Measurements from ENCODE around the gene IFNK. TPM values are rescaled to one million over a fixed set of nuclear protein-coding genes. Genes with fewer than 3 reads are reported as not detected.

The IFNK gene
- total and polyA plus RNA-seq, 4 donors: not detected

- Histone ChIP-seq H3K9me3 (ENCODE audit: control insufficient read depth, insufficient read depth, low read length) (no peaks in the 10 kb centered on the region), H3K4me1 (ENCODE audit: control insufficient read depth, insufficient read depth, low read length) (peaks cover 15% of the 10 kb centered on the region), H3K27ac (ENCODE audit: low read depth, low read length) (peak overlapping the region; percentile 82), H3K27me3 (ENCODE audit: control insufficient read depth, insufficient read depth, low read length) (no peaks in the 10 kb centered on the region), H3K36me3 (ENCODE audit: control insufficient read depth, insufficient read depth, low read length) (no peaks in the 10 kb centered on the region), H3K4me3 (ENCODE audit: low read depth, low read length) (peak overlapping the region; percentile 79)
- peak in 5 of 6 donors; percentile 35 to 86 (median 41) for DNase-seq (ENCODE audit: low read depth in 4 of 6, low spot score in 6 of 6)
- WGBS (ENCODE audit: insufficient coverage): under 1% methylated on average over 39 of the region's 44 CpGs
These were observed 4.2 kb downstream of the IFNK start for GRCh38 chr9:27528076-27528885.

GRCh38 chr9:27528886-27529315 is 4.8 kb downstream of the IFNK start:
- peak in 4 of 6 donors; percentile 11 to 67 (median 42) for DNase-seq (ENCODE audit: low read depth in 4 of 6, low spot score in 6 of 6)
- Histone ChIP-seq H3K4me1 (ENCODE audit: control insufficient read depth, insufficient read depth, low read length) (peaks cover 15% of the 10 kb centered on the region), H3K4me3 (ENCODE audit: low read depth, low read length) (peak overlapping the region; percentile 79), H3K27ac (ENCODE audit: low read depth, low read length) (peak overlapping the region; percentile 82), H3K9me3 (ENCODE audit: control insufficient read depth, insufficient read depth, low read length) (no peaks in the 10 kb centered on the region), H3K27me3 (ENCODE audit: control insufficient read depth, insufficient read depth, low read length) (no peaks in the 10 kb centered on the region), H3K36me3 (ENCODE audit: control insufficient read depth, insufficient read depth, low read length) (no peaks in the 10 kb centered on the region)
- under 1% methylated on average over 25 of the region's 25 CpGs for WGBS (ENCODE audit: insufficient coverage)

GRCh38 chr9:27529316-27530278 is 5.5 kb downstream of the IFNK start, which contains the start of gene MOB3B:
Gene MOB3B, minus strand, starts transcription at chr9:27529814. Its CDS starts 74,264 bp downstream, at chr9:27455550.
- no peaks in the 10 kb centered on the region for H3K36me3 ChIP-seq (ENCODE audit: control insufficient read depth, insufficient read depth, low read length)

GRCh38 chr9:27530915-27531755 is 7.0 kb downstream of the IFNK start:
- no CpG with 5 or more reads among the region's 4 CpGs for WGBS (ENCODE audit: insufficient coverage)
- Histone ChIP-seq H3K27ac (ENCODE audit: low read depth, low read length) (no peak overlapping the region), H3K4me3 (ENCODE audit: low read depth, low read length) (no peak overlapping the region), H3K27me3 (ENCODE audit: control insufficient read depth, insufficient read depth, low read length) (no peaks in the 10 kb centered on the region), H3K9me3 (ENCODE audit: control insufficient read depth, insufficient read depth, low read length) (no peaks in the 10 kb centered on the region), H3K4me1 (ENCODE audit: control insufficient read depth, insufficient read depth, low read length) (peaks cover 19% of the 10 kb centered on the region), H3K36me3 (ENCODE audit: control insufficient read depth, insufficient read depth, low read length) (peaks cover 2% of the 10 kb centered on the region)
- DNase-seq (ENCODE audit: low read depth in 4 of 6, low spot score in 6 of 6): peak in 1 of 6 donors; percentile 22

More at GRCh38 chr9:27529316-27530278, 5.5 kb downstream of the IFNK start, which contains the start of gene MOB3B:
- DNase-seq (ENCODE audit: low read depth in 4 of 6, low spot score in 6 of 6): peak; percentile 59 to 94 (median 70)
- peak within 1 kb of the TSS; percentile 82 for H3K27ac ChIP-seq (ENCODE audit: low read depth, low read length)
- peak within 1 kb of the TSS; percentile 79 for H3K4me3 ChIP-seq (ENCODE audit: low read depth, low read length)
- no peaks in the 10 kb centered on the region for H3K9me3 ChIP-seq (ENCODE audit: control insufficient read depth, insufficient read depth, low read length)
- no peaks in the 10 kb centered on the region for H3K27me3 ChIP-seq (ENCODE audit: control insufficient read depth, insufficient read depth, low read length)
- H3K4me1 ChIP-seq (ENCODE audit: control insufficient read depth, insufficient read depth, low read length): peaks cover 15% of the 10 kb centered on the region
- under 1% methylated on average over 72 of the region's 74 CpGs for WGBS (ENCODE audit: insufficient coverage)

GRCh38 chr9:27532046-27532445 is 8.0 kb downstream of the IFNK start:
- peaks cover 2% of the 10 kb centered on the region for H3K36me3 ChIP-seq (ENCODE audit: control insufficient read depth, insufficient read depth, low read length)

GRCh38 chr9:27533311-27533710 is 9.2 kb downstream of the IFNK start:
- H3K4me1 ChIP-seq (ENCODE audit: control insufficient read depth, insufficient read depth, low read length): peaks cover 11% of the 10 kb centered on the region
- no peak overlapping the region for H3K27ac ChIP-seq (ENCODE audit: low read depth, low read length)
- no peaks in the 10 kb centered on the region for H3K9me3 ChIP-seq (ENCODE audit: control insufficient read depth, insufficient read depth, low read length)
- no CpG with 5 or more reads among the region's 1 CpG for WGBS (ENCODE audit: insufficient coverage)
- H3K4me3 ChIP-seq (ENCODE audit: low read depth, low read length): no peak overlapping the region
- no peaks in the 10 kb centered on the region for H3K27me3 ChIP-seq (ENCODE audit: control insufficient read depth, insufficient read depth, low read length)
- H3K36me3 ChIP-seq (ENCODE audit: control insufficient read depth, insufficient read depth, low read length): peaks cover 2% of the 10 kb centered on the region
- DNase-seq (ENCODE audit: low read depth in 4 of 6, low spot score in 6 of 6): peak in 2 of 6 donors; percentile 28 to 73

More at GRCh38 chr9:27532046-27532445, 8.0 kb downstream of the IFNK start:
- Histone ChIP-seq H3K4me1 (ENCODE audit: control insufficient read depth, insufficient read depth, low read length) (peaks cover 19% of the 10 kb centered on the region), H3K9me3 (ENCODE audit: control insufficient read depth, insufficient read depth, low read length) (no peaks in the 10 kb centered on the region), H3K27me3 (ENCODE audit: control insufficient read depth, insufficient read depth, low read length) (no peaks in the 10 kb centered on the region), H3K4me3 (ENCODE audit: low read depth, low read length) (no peak overlapping the region), H3K27ac (ENCODE audit: low read depth, low read length) (no peak overlapping the region)
- no peak for DNase-seq (ENCODE audit: low read depth in 4 of 6, low spot score in 6 of 6)
- WGBS (ENCODE audit: insufficient coverage): no CpG with 5 or more reads among the region's 1 CpG

- no peaks in the 10 kb centered on the region for H3K9me3 ChIP-seq (ENCODE audit: control insufficient read depth, insufficient read depth, low read length)
- peak in 1 of 6 donors; percentile 37 for DNase-seq (ENCODE audit: low read depth in 4 of 6, low spot score in 6 of 6)
- H3K4me3 ChIP-seq (ENCODE audit: low read depth, low read length): no peak overlapping the region
- peaks cover 4% of the 10 kb centered on the region for H3K4me1 ChIP-seq (ENCODE audit: control insufficient read depth, insufficient read depth, low read length)
- peaks cover 2% of the 10 kb centered on the region for H3K36me3 ChIP-seq (ENCODE audit: control insufficient read depth, insufficient read depth, low read length)
- H3K27ac ChIP-seq (ENCODE audit: low read depth, low read length): peak overlapping the region; percentile 25
- H3K27me3 ChIP-seq (ENCODE audit: control insufficient read depth, insufficient read depth, low read length): no peaks in the 10 kb centered on the region
- 27% methylated on average over 2 of the region's 4 CpGs for WGBS (ENCODE audit: insufficient coverage)
These were observed 10.0 kb downstream of the IFNK start for GRCh38 chr9:27534131-27534530.

GRCh38 chr9:27534658-27535209 is 10.6 kb downstream of the IFNK start:
- no peak for DNase-seq (ENCODE audit: low read depth in 4 of 6, low spot score in 6 of 6)

More at GRCh38 chr9:27534658-27535209, 10.6 kb downstream of the IFNK start:
- H3K9me3 ChIP-seq (ENCODE audit: control insufficient read depth, insufficient read depth, low read length): no peaks in the 10 kb centered on the region
- H3K36me3 ChIP-seq (ENCODE audit: control insufficient read depth, insufficient read depth, low read length): peaks cover 2% of the 10 kb centered on the region
- H3K27me3 ChIP-seq (ENCODE audit: control insufficient read depth, insufficient read depth, low read length): no peaks in the 10 kb centered on the region
- no peak overlapping the region for H3K27ac ChIP-seq (ENCODE audit: low read depth, low read length)
- WGBS (ENCODE audit: insufficient coverage): no CpG with 5 or more reads among the region's 3 CpGs
- peaks cover 4% of the 10 kb centered on the region for H3K4me1 ChIP-seq (ENCODE audit: control insufficient read depth, insufficient read depth, low read length)
- no peak overlapping the region for H3K4me3 ChIP-seq (ENCODE audit: low read depth, low read length)

All from spinal cord (tissue), 10 donors.